Measurements from ENCODE around the gene BMP7.

DNA sequence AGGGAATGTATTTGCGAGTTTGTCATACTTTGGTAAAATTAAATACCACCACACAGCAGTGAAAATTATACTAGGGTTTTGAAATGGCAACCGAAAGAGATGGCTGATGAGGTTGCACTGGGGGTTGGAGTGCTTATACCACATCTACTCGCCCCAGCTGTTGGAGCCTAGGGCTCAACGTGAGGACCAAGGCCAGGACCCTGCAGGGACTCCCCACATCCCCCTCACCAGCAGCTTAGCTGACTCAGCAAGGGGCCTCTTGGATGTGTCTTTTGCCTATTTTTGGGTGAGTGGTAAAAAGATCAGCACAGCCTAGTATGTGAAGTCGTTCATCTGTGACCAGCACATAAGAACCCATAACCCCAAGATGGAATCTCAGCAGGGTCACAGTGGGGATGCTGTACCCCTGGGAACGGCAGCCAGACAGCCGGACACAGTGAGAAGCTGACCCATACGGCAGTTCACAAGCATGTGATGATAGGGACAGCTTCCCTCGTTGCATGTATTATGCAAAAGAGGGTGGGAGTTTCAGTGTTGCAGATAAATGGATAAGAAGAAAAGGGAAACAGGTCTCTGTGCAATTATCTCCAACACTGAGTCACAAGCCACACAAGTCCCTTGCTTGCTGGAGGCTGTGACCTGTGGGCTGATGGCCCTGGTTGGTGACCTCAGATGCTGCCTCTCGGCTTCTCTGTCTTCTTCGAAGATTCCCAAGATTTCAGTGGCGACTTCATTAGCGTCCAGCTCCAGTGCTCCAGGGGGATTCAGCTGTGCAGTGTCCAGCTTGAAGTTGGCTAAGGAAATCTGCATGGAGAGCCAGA lies 42.2 kb upstream of the BMP7 start:
- TF ChIP-seq, protein P1, sequence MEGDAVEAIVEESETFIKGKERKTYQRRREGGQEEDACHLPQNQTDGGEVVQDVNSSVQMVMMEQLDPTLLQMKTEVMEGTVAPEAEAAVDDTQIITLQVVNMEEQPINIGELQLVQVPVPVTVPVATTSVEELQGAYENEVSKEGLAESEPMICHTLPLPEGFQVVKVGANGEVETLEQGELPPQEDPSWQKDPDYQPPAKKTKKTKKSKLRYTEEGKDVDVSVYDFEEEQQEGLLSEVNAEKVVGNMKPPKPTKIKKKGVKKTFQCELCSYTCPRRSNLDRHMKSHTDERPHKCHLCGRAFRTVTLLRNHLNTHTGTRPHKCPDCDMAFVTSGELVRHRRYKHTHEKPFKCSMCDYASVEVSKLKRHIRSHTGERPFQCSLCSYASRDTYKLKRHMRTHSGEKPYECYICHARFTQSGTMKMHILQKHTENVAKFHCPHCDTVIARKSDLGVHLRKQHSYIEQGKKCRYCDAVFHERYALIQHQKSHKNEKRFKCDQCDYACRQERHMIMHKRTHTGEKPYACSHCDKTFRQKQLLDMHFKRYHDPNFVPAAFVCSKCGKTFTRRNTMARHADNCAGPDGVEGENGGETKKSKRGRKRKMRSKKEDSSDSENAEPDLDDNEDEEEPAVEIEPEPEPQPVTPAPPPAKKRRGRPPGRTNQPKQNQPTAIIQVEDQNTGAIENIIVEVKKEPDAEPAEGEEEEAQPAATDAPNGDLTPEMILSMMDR (IDR thresholded peaks at IDR 0.05) = no peak
- TF ChIP-seq POLR2A (IDR thresholded peaks at IDR 0.05) = no peak

Measured in thyroid gland (tissue), 4 donors.